Measurements from ENCODE around the gene CAPN10.
"Not testable (repeated sequence)": the region's sequence is repeated elsewhere in the genome, so short reads cannot be mapped to it uniquely, and the experiment has no call there.

Gene CAPN10

DNA sequence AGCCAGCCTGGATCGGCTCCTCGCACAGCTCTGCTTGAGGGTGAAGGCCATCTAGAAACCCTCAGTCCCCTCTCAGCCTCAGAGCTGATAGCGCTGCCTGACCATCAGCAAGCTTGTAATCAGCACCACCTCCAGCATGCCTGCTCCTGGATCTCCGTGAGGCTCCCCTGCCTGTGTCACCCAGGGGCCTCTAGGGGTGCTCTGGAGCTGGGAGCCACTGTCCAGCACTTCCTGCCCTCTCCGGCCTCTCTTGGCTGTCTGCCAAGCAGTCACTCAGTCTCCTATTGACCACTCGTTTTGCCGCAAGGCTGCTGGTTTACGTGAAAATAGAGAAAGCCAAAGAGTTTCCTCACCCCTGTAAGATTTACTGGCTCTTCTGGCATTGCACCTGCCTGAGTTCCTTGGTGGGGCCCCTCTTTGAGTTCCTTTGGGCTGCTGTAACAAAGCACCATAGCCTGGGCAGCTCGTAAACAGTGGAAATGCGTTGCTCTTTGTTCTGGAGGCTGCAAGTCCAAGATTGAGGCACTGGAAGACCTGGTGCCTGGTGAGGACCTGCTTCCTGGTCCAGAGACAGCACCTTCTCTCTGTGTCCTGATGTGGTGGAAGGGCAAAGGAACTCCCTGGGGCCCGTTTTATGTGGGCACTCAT lies 17.9 kb downstream of the CAPN10 start:
- DNase-seq, result no peak

DNA sequence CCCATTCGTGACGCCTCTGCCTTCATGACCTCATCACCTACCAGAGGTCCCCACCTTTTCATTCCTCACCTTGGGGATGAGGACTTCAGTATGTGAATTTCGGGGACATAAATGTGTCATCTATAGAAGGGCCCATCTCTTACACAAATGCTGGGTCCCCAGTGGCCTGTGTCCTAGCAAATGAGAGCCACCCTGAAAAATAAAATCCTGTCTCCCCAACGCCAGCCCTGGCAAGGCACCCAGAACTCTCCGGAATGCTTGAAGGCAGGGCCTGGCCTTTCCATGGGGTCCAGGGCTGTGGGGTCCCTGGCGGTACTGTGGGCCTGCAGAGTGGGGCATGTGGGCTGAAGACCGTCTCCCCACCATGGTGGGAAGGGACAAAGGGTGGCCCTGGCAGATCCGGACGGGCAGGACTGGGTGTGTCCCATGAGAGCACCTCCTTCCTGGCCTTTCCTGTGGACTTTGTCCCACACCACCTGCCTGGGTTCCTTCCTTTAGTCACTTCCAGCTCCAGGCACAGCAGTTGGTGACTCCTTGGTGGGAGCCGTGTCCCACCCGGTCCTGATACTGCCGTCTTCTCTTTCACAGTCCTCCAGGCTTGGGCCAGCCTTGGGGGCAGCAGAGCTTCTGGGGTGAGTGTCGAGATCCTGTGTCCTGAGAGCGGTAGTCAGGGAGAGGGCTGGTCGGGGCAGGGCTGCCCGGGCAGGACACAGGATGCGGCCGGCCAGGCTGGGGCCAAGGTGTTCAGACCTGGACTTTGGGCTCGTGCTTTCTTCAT lies 18.6 kb downstream of the CAPN10 start:
- no peak for DNase-seq

DNA sequence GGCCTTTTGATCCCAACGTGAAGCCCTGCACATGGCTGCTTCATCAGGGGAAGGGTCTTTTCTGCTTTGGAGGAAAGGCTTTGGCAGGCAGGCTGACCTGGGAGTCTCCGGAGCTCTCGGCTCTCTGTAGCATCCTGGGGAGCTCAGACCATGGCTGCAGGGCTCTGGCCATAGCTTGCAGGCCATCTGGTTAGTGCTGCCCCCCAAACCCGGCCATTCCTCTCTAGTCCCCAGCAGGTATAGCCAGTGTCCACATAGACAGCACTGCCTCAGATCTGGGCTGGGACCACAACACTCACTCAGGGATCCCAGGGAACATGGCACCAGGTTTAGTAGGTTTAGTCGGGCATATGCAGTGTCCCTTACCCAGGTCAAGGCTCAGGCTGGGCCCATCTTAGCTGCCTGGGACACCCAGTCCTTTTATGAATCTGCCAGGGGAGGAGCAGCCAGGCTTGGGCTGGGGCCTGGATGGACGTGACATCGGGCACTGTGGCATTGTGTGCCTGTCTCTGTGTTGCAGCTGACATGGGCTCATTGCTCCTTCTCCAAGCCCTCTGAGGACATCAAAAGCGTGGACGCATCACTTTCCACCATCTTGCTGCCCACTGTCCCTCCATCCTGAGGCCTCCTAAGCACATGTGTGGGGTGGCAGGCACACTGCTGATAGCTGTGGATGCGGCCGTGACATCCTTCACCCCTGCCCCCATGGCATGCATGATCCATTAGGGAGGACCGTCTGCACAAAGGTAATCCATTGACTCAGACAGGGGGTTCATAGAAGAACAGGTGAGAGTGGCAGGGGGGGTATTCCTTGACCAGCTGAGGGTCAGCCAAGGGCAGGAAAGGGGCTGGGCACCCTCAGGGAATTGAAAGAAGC lies 19.6 kb downstream of the CAPN10 start:
- no peak for DNase-seq

DNA sequence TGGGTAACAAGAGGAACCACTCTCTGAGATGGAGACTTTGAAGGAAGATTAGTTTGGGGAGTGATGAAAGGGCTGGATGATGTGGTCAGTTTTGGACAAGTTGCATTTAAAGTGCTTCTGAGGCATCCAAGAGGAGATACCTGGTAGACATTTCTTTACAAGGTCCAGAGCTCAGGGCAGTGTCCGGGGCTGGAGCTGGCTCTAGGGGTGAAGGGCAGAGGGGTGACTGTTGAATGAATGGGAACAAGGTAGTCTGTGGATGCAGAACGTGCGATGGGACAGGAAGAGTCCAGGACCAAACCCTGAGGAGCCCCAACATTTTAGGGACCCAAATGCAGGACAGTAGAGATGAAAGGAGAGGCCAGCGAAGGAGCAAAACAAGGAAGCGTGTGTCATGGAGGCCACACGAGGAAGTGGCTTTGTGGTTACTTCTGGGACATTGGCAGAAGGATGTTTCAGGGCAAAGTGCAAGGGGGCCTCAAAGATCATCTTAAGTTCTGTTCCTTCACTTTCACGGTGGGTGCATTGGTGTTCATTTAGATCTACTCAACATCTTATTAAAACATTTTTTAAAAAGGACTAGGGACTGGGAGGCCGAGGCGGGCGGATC lies 25.2 kb downstream of the CAPN10 start:
- DNase-seq, result no peak

DNA sequence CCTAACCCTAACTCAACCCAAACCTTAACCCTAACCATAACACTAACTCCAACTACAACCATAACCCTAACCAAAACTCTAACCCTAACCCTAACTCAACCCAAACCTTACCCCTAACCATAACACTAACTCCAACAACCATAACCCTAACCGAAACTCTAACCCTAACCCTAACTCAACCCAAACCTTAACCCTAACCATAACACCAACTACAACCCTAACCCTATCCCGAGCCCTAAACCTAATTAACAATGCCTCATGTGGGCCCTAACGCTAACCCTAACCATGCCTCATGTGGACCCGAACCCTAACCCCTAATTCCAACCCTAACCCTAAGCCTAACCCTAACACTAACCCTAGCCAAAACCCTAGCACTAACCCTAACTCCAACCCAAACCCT lies 27.2 kb downstream of the CAPN10 start:
- DNase-seq, result no peak

DNA sequence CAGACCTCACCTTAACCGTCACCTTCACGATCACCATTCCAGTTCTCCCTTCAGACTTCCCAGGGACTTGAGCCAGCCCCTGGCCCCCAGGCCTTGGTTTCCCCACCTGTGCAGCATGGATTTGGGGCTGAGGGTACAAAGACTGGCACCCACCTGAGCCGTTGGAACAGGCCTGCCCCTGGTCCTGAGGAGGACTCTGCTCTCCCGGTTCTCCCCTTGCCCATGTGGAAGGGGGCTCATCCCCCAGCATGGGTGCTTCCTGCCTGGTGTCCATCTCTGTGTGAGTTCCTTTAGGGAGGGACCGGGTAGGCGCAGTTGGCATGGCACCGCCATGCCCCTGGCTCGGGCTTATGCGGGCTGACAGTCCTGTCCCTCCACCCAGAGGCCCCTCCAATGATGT lies 27.9 kb downstream of the CAPN10 start:
- no peak for DNase-seq

DNA sequence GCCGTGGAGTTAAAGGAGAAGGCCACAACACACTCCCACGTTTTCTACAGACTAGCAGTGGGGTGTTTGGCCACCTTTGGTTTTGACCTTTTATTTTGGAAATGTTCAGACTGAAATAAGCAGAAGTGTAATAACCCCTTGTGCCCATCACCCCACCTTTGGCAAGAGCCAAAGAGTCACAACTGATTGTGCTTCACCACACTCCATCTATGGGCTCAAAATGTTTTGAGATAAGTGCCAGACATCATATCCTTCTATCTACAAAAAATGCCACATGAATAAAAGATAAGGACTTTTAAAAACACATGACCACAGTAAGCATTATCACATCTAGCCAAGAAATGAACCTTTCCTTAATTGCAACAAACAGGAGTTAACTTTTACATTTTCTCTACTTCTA lies 28.9 kb downstream of the CAPN10 start:
- DNase-seq, result no peak

DNA sequence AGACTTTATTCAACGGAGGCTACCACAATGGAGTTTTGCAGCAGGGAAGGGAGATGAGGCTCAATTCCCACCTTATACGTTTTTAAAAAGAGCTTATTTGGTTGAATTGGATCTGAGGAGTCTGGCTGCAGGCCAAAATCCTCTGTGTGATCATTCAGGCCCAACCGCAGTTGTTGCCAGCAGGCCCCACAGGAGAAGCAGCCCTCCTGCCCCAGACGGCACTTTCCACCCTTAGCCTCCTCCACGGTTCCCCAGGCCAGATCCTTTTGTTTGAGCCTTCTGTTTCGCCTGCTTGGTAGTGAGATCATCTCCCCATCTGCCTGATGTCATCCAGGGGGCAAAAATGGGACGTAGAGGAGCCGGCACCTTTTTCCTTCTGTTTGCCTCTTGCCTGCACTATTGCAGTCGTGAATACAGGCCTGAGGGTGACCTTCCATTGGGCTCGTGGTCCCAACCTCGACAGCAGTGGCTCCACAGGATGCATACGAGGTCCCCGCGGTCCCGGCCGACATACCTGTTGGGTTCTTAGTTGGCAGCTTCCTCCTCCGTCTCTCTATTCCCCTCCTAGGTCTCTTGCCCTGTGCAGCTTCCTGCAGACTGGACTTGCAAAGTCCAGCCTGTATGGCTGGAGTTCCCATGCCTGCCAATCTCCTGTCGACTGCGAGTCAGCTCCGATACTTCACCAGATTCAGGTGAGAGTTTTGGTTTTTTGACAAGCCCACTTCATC lies 29.4 kb downstream of the CAPN10 start:
- DNase-seq, result no peak

DNA sequence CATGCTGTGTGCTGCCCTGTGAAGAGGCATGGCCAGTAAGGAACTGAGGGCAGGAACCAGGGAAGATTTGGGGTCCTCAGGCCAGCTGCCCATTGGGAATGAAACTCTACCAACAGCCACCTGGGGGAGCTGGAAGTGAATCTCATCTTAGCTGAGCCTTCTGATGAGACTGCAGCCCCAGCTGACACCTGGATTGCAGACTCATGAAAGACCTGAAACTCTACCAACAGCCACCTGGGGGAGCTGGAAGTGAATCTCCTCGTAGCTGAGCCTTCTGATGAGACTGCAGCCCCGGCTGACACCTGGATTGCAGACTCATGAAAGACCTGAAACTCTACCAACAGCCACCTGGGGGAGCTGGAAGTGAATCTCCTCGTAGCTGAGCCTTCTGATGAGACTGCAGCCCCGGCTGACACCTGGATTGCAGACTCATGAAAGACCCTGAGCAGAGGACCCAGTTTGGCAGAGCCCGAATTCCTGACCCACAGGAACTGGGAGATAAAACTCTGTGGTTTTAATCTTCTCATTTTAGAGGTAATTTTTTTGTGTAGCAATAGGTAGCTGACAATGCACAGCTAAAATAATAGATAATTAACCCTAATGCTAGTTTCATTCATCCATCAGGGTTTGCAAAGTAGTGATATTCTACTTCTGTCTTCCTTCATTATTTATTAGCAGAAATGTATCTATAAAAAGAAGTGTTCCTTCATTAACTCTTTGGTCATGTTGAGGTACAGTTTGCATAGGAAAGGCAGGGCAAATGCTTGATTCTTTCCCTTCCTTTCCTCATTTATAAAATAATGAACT lies 30.5 kb downstream of the CAPN10 start:
- not testable (repeated sequence) for DNase-seq

DNA sequence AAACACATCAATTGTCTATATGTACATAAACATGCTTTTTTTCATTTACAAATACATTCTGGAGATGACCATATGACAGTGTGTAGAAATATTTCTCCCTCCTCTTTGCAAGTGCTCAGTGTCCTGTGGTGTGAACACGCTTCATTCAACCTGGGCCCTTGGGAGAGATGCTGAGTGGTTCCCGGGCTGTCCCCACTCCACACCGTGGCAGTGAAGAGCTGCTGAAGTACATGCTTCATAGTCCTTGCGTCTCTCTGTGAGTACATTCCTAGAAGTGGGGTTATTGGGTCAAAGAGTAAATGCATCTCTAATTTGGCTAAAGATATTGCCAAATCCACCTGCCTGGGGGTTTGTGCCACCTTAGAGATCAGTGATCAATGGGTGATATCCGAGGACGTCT lies 32.2 kb downstream of the CAPN10 start:
- DNase-seq, result no peak

DNA sequence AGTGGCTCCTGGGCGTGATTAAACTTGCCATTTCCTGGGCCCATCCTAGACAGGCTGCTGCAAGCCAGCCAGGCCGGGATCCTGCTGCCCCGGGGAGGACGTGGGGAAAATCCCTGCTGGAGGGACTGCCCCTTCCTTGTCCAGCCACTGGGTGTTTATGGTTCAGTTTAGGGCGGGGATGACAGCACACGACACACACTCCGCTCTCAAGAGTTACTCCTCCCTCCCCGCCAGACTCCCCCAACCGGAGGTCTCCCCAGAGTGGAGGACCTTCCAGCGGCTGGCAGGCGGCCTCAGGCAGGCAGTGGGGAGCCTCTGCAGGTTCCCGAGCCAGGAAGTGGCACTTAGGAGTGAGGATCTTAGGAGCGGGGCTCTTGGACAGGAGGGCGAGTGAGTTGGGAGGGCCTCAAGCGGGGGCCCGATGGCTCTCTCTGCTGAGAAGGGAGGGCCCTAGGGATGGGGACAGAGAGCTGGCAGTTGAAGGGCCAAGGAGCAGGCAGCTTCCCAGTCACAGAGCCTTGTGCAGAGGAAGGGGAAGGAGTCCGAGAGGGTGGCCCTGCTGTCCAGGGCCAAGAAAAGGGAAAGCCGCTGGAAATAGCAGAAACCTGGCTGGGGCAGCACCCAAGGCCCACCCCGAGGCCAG lies 33.1 kb downstream of the CAPN10 start:
- DNase-seq, result no peak

DNA sequence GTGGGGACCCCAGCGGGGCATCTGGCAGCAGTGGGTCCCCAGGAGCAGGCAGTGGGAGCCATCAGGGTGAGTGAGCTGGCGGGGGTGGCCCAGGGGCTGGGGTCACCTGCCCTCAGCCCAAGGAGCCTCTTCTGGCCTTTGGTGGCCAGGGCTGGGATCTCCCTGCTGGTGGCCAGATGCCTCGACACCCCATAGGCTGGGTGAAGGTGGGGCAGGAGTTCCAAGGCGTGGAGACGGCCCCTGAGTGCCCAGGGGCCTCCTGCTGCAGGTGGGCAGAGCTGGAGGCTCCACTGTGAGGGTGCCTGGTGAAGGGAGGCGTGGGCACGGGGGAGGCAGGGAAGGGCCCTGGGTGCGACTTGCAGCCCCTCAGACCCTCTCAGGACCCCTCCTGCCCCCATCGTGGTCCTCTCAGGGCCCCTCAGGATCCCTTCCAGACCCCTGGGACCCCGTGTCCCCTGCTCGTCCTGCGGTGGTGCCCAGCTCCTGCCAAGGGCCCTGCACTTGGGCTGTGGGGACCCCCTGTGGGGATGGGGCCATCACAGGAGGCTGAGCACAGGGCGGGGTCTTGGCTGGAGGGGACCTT lies 33.7 kb downstream of the CAPN10 start:
- DNase-seq, result no peak

DNA sequence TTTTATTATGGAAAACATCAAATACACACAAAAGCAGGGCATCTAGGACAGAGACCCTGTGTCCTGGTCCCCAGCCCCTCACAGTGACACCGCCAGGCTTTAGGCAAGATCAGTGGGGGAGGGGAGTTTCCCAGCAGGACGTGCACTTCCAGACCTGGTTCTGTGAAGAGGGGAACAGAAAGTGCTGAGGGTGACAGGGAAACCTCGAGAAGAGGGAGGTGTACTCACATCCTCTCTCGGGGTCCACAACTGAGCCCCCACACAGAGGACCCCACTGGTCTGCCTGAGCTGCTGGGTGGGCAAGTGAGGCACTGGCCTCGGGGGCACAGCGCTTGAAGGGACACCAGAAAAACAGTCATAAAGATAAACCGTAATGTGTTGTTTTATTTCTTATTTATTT lies 34.3 kb downstream of the CAPN10 start:
- DNase-seq, result no peak

DNA sequence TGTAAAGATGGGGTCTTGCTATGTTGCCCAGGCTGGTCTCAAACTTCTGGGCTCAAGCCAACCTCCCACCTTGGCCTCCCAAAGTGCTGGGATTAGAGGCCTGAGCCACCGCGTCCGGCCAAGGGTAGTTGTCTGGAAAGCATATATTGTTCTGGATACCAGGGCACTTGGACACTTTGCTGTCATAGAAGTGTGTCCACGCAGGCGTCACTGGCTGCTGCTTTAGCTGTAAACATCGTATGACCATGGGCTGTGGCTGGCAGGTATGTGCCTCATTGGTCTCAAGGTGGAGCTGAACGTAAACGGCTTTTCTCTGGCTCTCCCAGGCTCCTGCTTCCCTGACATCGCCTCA lies 35.5 kb downstream of the CAPN10 start:
- no peak for DNase-seq

DNA sequence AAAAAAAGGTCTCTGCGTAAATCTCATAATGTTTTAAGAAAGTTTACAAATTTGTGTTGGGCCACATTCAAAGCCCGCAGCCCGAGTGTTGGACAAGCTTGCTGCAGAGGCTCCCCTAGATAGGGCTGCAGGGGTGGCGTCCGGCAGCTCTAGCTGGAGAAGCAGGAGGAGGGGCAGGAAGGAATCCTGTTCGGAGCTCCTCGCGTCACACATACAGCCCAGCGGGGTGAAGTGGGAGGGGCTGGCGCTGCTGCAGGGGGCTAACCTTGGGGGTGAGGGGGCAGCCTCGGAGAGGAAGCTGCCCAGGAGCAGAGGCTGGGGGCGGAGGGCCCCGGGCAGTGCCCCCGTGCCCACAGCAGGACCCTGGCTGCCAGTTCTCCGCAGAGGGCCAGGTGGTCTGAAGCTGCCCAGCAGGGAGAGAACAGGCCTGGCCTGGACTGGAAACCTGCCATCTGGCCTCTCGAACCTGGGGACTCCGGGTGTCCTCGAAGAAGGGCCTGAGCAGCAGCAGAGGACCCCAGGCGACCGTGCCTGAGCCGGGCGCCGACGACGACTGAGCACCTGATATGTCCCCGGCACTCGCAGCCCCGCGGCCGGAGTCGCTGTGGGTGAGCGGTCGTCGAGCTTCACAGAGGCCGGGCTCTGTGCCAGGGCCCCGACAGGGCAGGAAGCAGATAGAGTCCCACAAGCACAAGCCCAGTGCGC lies 36.1 kb downstream of the CAPN10 start:
- no peak for DNase-seq

DNA sequence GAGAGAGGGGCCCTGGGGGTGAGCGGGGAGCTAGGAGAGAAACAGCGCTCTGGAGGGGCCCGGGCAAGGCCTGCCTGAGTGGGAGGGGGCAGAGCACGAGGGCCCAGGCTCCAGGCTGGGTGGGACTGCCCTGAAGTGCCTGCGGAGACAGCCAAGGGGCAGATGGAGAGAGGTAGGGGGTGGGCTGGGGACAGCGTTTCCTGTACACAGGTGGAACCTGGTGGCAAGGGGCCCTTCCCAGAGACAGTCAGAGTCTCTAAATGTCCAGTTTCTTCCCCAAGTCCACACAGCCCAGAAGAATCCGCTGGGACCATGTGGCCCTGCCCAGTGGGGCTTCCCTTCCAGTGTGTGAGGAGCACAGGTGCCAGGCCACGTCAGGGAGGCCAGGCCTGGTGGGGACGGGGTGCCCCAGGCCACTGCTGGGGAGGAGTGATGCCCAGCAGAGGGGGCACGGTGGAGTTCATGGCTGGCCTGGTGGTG lies 37.0 kb downstream of the CAPN10 start:
- no peak for DNase-seq

DNA sequence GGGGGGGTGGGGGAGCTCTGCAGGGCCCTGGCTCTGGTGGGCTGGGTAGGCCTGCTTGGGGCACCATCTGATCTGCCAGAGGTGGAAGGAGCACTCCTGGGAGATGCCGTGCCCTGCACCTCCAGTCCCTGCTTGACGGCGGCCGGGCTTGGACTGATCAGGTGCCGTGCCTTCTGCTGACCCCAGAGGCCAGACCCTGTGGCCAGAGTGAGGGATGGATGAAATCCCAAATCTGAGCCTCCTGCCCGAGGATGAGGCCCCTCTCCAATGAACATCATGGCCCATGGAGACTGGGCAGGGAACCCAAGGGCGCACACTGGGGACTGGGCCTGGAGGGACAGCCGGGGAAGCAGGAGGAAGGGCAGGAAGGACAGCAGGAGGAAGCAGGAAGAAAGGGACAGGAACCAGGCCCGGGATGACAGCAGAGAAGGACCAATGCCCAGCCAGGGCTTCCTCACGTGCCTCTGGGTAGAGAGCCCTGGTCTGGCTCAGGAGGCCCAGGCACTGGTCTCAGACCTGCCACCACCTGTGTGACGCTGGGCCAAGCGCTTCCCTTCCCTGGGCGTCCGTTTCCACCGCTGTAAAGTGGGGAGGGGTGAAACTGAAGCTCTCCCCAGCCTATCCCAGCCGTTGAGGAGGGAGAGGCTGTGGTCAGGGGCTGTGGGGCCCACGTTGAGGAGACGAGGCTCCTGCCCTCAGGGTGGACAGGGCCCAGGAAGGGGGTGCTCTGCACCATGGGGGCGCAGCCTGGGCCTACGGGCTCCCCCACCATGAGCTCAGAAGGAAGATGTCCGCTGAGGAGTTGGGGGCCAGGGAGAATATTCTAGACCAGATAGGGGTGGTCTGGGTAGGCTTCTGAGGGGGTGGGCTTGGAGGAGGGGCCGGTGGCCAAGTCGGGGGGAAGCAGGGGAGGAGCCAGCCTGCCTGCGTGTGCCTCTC lies 37.7 kb downstream of the CAPN10 start:
- no peak for DNase-seq

DNA sequence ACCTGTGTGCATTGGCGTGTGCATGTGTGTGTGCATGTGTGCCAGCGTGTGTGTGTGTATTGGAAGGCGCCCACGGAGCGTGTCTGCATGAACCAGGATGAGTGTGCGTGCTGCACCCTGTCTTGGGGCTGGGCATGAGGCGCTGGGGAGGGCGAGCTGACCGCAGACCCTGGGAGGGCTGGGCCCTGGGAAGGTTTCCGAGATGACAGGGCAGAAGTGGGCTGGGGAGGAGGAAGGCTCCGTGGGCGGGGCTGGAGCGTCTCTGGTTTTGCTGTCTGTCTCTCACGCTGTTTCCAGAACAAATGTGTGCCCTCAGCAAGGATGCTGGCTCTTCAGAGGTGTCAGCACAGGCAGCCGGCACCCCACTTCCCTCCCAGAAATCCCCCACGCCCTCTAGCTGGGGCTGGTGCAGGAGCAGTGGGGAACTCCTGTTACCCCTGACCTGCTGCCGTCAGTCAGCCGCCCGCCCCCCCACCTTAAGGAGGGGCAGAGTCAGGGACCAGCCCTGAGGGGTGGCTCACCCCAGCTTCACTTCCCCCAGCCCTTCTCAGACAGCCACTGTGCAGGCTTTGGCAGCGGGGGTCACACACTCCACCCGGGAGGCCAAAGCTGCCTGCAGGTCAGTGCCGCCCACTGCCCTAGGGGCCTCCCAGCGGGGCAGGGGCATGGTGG lies 38.6 kb downstream of the CAPN10 start, which contains the start of gene GPR35:
GPR35 (plus strand) TSS at position 531 of the 672 bp plus-strand sequence. CDS start 4,473 bp downstream, outside the sequence.
- peak; percentile 74 for DNase-seq
